ENCODE results near the gene TLE3.

Gene TLE3

GRCh38 chr15:70061696-70062270 is 35.9 kb downstream of the TLE3 start:
- DNase-seq = no peak

DNA sequence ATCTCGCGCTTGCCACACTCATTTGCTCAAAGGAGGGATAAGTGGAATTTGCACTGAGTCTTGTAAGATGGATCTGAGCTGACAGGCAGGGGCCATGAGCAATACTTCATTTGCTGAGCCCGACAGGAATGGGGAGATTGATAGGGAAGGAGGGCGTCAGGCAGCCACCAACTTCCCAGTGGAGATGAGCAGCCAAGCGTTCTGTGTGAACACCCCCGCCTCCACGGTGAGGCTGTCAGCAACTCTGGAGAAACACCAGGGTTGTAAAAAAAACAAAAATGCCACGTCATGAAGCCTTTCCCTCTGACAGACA is 36.8 kb downstream of the TLE3 start:
- DNase-seq = no peak

- no peak for DNase-seq
Measured at GRCh38 chr15:70060214-70060992, 37.3 kb downstream of the TLE3 start.

- DNase-seq = no peak
Measured at GRCh38 chr15:70059476-70060213, 38.1 kb downstream of the TLE3 start.

- DNase-seq = no peak
Measured at GRCh38 chr15:70058642-70059360, 38.9 kb downstream of the TLE3 start.

GRCh38 chr15:70057931-70058641 is 39.6 kb downstream of the TLE3 start:
- no peak for DNase-seq

GRCh38 chr15:70056091-70056680 is 41.5 kb downstream of the TLE3 start:
- no peak for DNase-seq

DNA sequence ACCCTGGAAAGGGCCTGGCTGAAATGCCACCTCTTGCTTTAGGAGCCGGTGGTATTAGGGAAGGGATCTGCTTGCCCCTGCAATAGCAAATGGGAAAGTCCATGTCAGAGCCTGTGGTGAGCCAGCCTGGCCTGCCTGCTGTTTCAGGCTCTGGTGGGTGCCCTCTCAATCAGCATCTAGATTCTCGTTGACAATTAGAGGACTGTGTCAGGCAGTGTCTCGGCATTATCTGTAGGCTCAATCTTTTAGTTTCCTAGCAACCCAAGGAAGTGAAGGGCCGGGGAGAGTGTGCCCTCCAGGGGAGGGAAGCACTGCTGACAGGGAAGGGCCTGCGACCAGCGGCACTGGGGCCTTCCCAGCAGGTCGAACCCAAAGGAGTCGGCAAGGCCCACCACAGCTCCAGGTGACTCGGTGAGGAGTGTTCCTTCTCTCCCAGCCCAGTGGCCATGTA is 42.1 kb downstream of the TLE3 start:
- DNase-seq = no peak

GRCh38 chr15:70054884-70055387 is 42.8 kb downstream of the TLE3 start:
- DNase-seq = no peak

- DNase-seq = no peak
Measured at GRCh38 chr15:70054366-70054765, 43.4 kb downstream of the TLE3 start.

DNA sequence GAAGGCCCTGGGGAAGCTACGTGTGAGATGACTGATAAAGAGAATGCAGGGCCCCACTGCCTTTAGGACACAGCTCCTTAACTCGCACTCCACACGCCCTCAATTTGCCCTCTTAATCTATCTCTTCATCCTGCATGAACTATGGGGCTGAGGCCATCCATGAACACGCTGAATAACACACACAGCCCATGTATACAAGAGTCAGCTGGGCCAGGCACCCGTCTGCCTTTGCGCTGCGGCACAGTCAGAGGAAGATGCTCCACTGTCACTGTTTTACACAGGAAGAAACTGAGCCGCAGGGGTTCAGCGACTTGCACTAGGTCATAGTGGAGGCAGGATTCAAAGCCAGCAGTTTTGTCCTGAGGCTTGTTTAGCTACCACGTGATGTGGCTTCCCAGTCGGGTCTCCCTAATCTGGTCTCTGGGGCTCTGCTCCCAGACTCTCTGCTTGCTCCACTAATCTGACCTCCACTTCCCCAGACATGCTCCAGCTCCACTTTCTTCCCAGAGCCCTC is 43.9 kb downstream of the TLE3 start:
- DNase-seq = no peak

DNA sequence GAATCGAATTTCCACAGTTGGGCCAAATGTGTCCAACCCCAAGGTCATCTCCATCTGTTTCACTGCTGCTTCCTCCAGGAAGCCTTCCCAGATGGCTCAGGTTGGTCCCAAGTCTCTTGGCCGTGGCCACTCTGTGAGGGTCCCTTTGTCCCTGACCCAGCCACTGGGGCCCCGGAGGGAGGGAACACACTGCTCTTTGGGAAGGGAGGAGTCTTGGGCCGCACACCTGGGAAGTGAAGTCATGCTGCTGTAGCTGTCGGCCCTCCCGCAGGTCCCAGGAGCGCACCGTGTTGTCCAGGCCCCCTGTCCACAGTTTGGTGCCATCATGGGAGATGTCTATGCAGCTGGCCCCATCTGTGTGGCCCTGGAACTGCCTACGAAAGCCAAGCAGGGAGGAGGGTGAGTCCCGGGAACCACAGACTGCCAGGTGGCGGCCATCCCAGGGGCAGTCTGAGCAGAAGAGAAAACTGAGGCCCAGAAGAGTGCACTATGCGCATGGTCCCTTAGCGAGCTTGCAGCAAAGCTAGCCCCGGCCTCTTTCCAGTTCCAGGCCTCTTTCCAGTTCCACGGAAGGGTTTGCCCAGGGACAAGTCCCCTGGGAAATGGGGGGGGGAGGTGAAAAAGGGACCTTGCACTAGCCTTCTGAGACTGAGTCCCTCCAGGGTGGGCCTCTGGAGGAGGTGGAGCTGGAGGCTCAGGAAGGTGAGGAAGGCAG is 44.6 kb downstream of the TLE3 start:
- no peak for DNase-seq

DNA sequence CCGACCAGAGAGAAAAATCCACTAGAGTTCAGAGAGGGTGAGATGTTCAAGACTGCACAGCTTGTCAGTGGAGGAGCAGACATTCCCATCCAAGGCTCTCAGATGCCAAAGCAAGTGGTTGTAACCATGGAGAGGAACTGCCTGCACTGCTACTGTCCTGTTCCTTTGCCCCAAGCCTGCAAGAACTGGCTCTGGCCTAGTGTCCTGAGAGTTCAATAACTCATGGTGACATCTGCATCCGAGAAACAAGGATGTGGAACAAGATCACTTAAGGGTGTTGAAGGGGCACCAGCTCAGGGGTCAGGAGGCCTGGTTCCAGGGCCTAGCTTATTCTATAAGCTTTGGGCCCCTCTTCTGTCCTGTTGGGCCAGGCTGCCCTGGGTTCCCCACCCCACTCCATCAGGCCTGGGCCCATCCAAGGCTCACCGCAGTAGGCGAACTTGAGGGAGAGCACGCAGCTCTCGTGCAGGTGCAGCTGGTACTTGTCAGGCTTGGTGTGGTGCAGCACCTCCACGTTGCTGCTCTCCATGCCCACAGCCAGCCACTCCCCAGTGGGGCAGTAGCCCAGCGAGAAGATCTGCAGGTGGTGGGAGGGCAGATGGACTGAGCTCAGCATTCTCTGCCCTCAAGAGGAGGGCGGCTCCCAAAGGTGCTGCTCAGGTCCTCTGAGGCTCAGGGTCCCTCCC is 45.6 kb downstream of the TLE3 start:
- DNase-seq = no peak

- no peak for DNase-seq
Measured at GRCh38 chr15:70050970-70051369, 46.7 kb downstream of the TLE3 start.

DNA sequence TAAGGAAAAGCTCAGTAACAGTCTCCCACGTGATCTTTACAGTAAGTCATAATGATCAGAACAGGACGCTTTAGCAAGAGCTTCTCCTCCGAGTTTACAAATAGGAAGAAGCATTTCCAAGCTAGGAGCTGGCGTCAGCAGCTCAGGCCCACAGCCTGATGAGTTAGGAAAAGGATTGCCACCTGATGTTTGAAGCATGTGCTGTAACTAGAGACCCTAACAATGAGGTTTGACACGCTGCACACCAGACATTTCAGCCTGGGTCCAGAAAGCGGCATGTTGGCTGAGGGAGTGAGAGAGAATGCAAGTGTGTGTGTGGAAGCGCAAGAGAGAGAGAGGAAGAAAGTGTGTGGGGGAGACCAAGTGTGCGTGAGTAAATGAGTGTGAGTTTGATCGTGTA is 47.3 kb downstream of the TLE3 start:
- no peak for DNase-seq

GRCh38 chr15:70049701-70050301 is 47.9 kb downstream of the TLE3 start:
- no peak for DNase-seq

GRCh38 chr15:70048578-70049514 is 48.9 kb downstream of the TLE3 start:
- DNase-seq = no peak

DNA sequence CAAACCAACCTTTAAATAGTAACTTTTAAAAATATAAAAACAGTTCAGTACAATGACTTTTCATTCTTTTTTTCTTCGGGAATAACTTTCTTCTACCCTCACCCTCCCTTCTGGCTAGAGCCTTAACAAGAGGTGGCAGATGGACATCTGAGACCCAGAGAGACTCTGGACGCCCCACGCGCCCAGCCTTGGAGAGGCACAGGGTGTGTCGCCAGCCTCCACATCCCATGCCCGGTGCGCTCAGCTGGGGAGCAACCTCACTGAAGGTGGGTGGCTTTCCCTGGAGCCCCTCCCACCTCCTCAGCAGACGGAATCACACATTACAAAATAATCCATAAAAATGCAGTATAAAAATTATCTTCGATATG is 49.5 kb downstream of the TLE3 start:
- DNase-seq = no peak

All from DMS153 (cell line).